ENCODE data around the gene RALGPS1.

Gene RALGPS1

DNA sequence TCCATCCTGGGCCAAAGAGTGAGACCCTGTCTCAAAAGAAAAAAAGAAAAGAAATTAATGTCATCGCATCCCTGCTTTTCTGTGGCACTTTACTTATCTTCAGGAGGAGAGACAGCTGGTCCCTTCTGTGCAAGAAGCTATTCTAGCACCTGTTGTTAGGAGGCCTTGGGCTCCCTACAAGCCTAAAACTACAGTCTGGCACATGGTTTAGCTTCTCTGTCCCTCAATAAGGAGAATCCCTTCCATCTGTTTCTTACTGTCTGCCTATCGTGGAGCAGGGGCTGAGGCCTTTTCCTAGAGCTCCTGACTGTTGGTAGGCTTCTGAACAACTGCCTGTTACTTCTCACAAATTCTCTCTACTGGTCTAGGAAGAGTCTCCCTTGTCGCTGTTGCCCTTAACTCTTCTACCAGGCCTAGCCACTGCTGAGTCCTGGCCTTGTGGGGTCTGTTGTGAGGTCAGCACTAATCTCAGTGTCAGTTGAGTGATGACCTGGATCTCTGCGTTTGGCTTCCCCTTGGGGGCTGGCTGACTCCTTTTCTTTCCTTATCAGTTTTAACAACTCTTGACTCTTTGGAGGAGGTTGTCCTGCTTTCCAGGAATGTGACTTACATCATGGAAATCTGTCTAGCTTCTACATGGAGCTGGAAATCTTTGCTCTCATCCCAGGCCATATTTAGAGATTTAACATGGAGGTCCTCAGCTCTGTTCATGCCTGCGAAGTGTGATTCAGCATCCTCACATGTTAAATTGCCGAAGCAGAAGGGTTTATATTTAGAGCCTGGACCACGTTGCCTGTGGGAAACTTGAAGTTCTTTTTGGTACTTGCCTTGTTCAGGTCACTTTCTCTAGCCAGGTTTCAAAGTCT, 344.3 kb downstream of the RALGPS1 start:
- DNase-seq (ENCODE audit: low read depth) = no peak

DNA sequence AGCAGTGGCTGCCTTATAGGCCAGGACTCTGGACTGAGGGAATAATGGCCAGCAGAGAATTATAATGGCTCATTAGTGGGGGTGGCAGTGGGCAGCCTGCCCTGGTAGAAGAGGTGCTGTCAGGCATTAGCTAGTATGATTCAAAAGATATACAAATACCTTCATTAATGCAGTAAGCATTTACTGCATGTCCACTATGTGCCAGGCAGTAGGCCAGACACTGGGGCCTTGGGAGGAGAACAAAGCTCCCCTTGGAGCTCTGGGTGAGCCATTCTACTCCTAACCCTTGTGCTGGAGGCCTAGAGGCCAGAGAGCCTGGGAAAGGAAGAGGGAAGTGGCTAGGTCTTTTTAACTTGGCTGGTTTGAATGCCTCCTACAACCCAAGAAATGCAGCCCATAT, 348.0 kb downstream of the RALGPS1 start:
- no peak for DNase-seq (ENCODE audit: low read depth)

- DNase-seq (ENCODE audit: low read depth) = no peak
Measured at GRCh38 chr9:127263237-127263636, 348.7 kb downstream of the RALGPS1 start.

GRCh38 chr9:127263664-127264063, 349.1 kb downstream of the RALGPS1 start:
- DNase-seq (ENCODE audit: low read depth) = no peak

DNA sequence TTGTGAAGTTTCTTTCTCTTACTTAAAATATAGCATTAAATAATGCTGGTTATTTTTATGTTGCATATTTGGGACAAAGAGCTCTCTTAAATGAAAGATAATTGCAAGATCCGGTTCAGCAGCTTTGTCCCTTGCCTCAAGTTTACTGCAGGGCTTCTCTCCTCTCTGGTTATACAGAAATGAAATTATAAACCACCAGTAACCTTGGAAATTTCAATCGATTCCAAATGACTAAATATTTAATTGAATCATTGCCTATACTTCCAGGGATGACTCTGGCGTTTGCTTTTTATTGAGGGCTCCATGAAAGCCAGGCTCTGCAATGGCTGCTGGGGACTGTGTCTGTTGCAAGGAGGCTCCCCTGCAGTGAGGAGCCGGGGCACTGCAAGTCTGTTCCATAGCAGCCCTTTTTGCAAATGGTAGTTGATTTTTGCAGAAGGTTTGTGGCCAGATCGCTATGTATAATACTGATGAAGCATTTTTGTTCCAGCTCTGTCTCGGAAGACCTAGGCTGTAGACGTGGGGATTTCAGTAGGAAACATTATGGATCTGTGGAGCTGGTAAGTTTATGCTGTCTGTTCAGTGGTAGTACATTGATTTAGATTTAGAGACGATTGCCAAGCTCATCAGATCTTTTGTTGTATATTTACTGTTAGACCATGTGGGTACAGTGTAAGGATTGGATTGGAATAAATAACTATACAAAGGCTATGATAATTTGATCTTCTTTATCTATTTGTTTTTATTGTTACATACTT, 350.1 kb downstream of the RALGPS1 start, which contains the start of gene GARNL3:
Gene GARNL3, plus strand, starts transcription at position 313 of the 758 bp plus-strand sequence. Its CDS starts 104 bp downstream, at position 417.
- DNase-seq (ENCODE audit: low read depth) = no peak

- DNase-seq (ENCODE audit: low read depth) = no peak
Measured at GRCh38 chr9:127267793-127268525, 353.4 kb downstream of the RALGPS1 start.

GRCh38 chr9:127269449-127269848, 354.9 kb downstream of the RALGPS1 start:
- no peak for DNase-seq (ENCODE audit: low read depth)
